Measurements from ENCODE around the gene TIMP3. TPM values are rescaled to one million over a fixed set of nuclear protein-coding genes. Genes with fewer than 3 reads are reported as not detected.

Gene TIMP3
- polyA plus RNA-seq, 1 of the 3 experiments (the other 2 are of a cell fraction), result 26.1 TPM

- no peaks in the 10 kb centered on the region for H3K79me2 ChIP-seq (ENCODE audit: insufficient read depth)
- ChIA-PET CTCF (interaction anchor here (0.8 kb wide), 1 partner anchor 11 kb away, joined by 3 read pairs; no protein-coding TSS in a partner anchor), POLR2A (interaction anchor here (0.6 kb wide), 1 partner anchor 1543 kb away, joined by 3 read pairs; the partner anchor contains the start of gene PATZ1)
- DNase-seq, result no peak
- no peak overlapping the region for H3K4me2 ChIP-seq
- WGBS (ENCODE audit: low lambda C conversion rate), result 47% methylated on average over 3 of the region's 3 CpGs
- no peaks in the 10 kb centered on the region for H3K9me2 ChIP-seq
- H3K27ac ChIP-seq (ENCODE audit: low read depth in 2 of 2, low read length in 1 of 2), result no peak overlapping the region
- no peaks in the 10 kb centered on the region for H3K9me3 ChIP-seq
- no peak overlapping the region for H3K9ac ChIP-seq
- H4K20me1 ChIP-seq (ENCODE audit: insufficient read depth), result no peaks in the 10 kb centered on the region
- H3K4me3 ChIP-seq (ENCODE audit: low read depth in 2 of 2, low read length in 1 of 2), result no peak overlapping the region
- H2AFZ ChIP-seq (ENCODE audit: low read depth), result no peak overlapping the region
- H3K4me1 ChIP-seq (ENCODE audit: control insufficient read depth in 1 of 2, insufficient read depth in 2 of 2, low read depth in 1 of 2, low read length in 1 of 2), result peaks cover 0 to 2% of the 10 kb centered on the region in 2 experiments; a peak in 2 of 4 replicates
- H3F3A ChIP-seq (replicated peaks; ENCODE audit: insufficient read depth), result no peaks in the 10 kb centered on the region
- H3K27me3 ChIP-seq (ENCODE audit: insufficient read depth), result no peaks in the 10 kb centered on the region; the same call in 1 of the 2 replicates
- H3K36me3 ChIP-seq (replicated peaks in 1 of 2; ENCODE audit: control insufficient read depth in 1 of 2, insufficient read depth in 2 of 2, low read length in 1 of 2), result no peaks in the 10 kb centered on the region
- TF ChIP-seq RXRA (IDR thresholded peaks at IDR 0.05; ENCODE audit: borderline replicate concordance, low read depth) (no peak), SIN3A (IDR thresholded peaks at IDR 0.05; ENCODE audit: borderline replicate concordance, low read depth, low read length) (no peak), RFX5 (IDR thresholded peaks at IDR 0.05; ENCODE audit: low read length) (no peak), TCF12 (IDR thresholded peaks at IDR 0.05) (no peak), FOXM1 (IDR thresholded peaks at IDR 0.05; ENCODE audit: low read depth) (no peak)
Measured at GRCh38 chr22:32888976-32889375, 87.5 kb downstream of the TIMP3 start.

- Histone ChIP-seq H3K9me3 (no peaks in the 10 kb centered on the region), H3K4me3 (ENCODE audit: low read depth in 2 of 2, low read length in 1 of 2) (no peak overlapping the region), H2AFZ (ENCODE audit: low read depth) (no peak overlapping the region), H3K4me1 (ENCODE audit: control insufficient read depth in 1 of 2, insufficient read depth in 2 of 2, low read depth in 1 of 2, low read length in 1 of 2) (peaks cover 0 to 4% of the 10 kb centered on the region in 2 experiments; a peak in 1 of 4 replicates), H3K79me2 (ENCODE audit: insufficient read depth) (no peaks in the 10 kb centered on the region), H3K4me2 (no peak overlapping the region), H3K9ac (no peak overlapping the region), H4K20me1 (ENCODE audit: insufficient read depth) (no peaks in the 10 kb centered on the region), H3K36me3 (replicated peaks in 1 of 2; ENCODE audit: control insufficient read depth in 1 of 2, insufficient read depth in 2 of 2, low read length in 1 of 2) (no peaks in the 10 kb centered on the region), H3K9me2 (no peaks in the 10 kb centered on the region), H3K27me3 (ENCODE audit: insufficient read depth) (no peaks in the 10 kb centered on the region), H3K27ac (ENCODE audit: low read depth in 2 of 2, low read length in 1 of 2) (no peak overlapping the region), H3F3A (replicated peaks; ENCODE audit: insufficient read depth) (no peaks in the 10 kb centered on the region)
- TF ChIP-seq RFX5 (IDR thresholded peaks at IDR 0.05; ENCODE audit: low read length) (no peak), MEF2A (IDR thresholded peaks at IDR 0.05; ENCODE audit: borderline replicate concordance, low read depth) (no peak), NFIC (IDR thresholded peaks at IDR 0.05; ENCODE audit: borderline replicate concordance) (no peak), SIN3A (IDR thresholded peaks at IDR 0.05; ENCODE audit: borderline replicate concordance, low read depth, low read length) (no peak), MAX (IDR thresholded peaks at IDR 0.05; ENCODE audit: low read depth) (no peak), USF1 (IDR thresholded peaks at IDR 0.05; ENCODE audit: borderline replicate concordance, low read depth) (no peak), FOXM1 (IDR thresholded peaks at IDR 0.05; ENCODE audit: low read depth) (no peak), JUND (IDR thresholded peaks at IDR 0.05) (no peak), TAF1 (IDR thresholded peaks at IDR 0.05; ENCODE audit: borderline replicate concordance, low read depth, low read length) (no peak), PBX3 (IDR thresholded peaks at IDR 0.05) (no peak), RCOR1 (IDR thresholded peaks at IDR 0.05; ENCODE audit: low read length) (no peak), CHD2 (IDR thresholded peaks at IDR 0.05; ENCODE audit: low read length, partially characterized antibody) (no peak), RAD21 (IDR thresholded peaks at IDR 0.05; ENCODE audit: low read length) (no peak), ZBTB33 (IDR thresholded peaks at IDR 0.05; ENCODE audit: borderline replicate concordance, low read depth) (no peak)
- ChIA-PET CTCF (interaction anchor here (0.9 to 1.5 kb wide), 6 partner anchors 10 to 122 kb away, joined by 3 to 7 read pairs (median 4); no protein-coding TSS in a partner anchor), POLR2A (no interaction called here)
- WGBS (ENCODE audit: low lambda C conversion rate), result 54% methylated on average over 4 of the region's 7 CpGs
- DNase-seq, result no peak
Measured at GRCh38 chr22:32896891-32897290, 95.4 kb downstream of the TIMP3 start.

Measured in SK-N-SH (cell line).